Astrocyte of the cerebellum (primary cell): ENCODE data around the gene LRRTM1.

ENCODE experiments used
- DNase-seq: peaks from one replicate; pipeline ENCODE4 v3.0.0-alpha.2; 2011; ENCODE audit warnings: low read depth
- H3K4me3 ChIP-seq: 2 replicates; pipeline ENCODE4 v1.5.1; 2011; ENCODE audit warnings: mild to moderate bottlenecking, low read depth, low read length, moderate library complexity
- in situ Hi-C: cut with HindIII; loops from 2 replicates; pipeline ENCODE4 v1.10.0; 2017; ENCODE audit warnings: low sequenced_read_pairs
- TF ChIP-seq, protein P1 (sequence below): IDR thresholded peaks from 2 replicates; pipeline ENCODE4 v1.5.1; 2012; ENCODE audit warnings: low read length, low read depth, moderate library complexity, mild to moderate bottlenecking; ENCODE audit errors: missing control alignments

LRRTM1 gene

DNA sequence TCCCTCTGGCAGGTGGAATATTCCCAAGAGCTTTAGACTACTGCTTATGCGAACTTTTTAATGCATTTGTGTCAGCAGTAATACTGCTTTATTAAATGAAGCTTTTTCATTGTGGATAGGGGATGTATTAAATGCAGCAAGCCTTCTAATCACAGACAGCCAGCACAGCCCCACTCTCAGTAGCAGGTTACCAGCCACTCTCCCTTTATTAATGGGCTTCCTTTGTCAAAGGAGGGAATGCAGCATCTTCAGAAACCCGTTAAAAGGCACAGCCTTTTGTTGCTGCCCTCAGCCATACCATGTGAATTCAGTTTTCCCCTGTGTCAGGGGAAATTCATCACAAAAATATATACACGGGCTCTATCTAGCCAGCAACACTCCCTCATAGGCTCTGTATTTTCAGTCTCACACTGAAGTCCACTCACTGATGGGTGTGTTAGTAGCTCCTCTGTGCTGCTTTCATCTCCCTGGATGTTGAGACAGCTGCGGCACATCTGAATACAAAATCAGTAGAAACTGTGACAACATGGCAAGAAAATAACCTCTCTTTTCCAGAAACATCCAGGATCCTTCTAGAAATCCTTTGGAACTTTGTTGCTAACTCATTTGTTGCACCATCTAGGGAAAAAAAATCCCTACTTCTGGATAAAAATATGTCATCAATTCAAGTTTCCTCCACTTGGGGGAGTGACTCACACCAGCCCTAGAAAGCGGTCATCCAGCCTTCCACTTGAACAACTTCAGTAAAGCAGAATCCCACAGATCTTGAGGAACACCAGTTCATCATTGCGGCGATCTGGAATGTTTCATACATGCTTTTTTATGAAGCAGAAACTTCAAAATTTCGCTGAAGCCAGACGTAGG lies 48.4 kb downstream of the LRRTM1 start:
- TF ChIP-seq, protein P1, sequence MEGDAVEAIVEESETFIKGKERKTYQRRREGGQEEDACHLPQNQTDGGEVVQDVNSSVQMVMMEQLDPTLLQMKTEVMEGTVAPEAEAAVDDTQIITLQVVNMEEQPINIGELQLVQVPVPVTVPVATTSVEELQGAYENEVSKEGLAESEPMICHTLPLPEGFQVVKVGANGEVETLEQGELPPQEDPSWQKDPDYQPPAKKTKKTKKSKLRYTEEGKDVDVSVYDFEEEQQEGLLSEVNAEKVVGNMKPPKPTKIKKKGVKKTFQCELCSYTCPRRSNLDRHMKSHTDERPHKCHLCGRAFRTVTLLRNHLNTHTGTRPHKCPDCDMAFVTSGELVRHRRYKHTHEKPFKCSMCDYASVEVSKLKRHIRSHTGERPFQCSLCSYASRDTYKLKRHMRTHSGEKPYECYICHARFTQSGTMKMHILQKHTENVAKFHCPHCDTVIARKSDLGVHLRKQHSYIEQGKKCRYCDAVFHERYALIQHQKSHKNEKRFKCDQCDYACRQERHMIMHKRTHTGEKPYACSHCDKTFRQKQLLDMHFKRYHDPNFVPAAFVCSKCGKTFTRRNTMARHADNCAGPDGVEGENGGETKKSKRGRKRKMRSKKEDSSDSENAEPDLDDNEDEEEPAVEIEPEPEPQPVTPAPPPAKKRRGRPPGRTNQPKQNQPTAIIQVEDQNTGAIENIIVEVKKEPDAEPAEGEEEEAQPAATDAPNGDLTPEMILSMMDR = peak; percentile 34
- DNase-seq = peak; percentile 1
- H3K4me3 ChIP-seq = no peak overlapping the region
- in situ Hi-C loops = no loop called here

DNA sequence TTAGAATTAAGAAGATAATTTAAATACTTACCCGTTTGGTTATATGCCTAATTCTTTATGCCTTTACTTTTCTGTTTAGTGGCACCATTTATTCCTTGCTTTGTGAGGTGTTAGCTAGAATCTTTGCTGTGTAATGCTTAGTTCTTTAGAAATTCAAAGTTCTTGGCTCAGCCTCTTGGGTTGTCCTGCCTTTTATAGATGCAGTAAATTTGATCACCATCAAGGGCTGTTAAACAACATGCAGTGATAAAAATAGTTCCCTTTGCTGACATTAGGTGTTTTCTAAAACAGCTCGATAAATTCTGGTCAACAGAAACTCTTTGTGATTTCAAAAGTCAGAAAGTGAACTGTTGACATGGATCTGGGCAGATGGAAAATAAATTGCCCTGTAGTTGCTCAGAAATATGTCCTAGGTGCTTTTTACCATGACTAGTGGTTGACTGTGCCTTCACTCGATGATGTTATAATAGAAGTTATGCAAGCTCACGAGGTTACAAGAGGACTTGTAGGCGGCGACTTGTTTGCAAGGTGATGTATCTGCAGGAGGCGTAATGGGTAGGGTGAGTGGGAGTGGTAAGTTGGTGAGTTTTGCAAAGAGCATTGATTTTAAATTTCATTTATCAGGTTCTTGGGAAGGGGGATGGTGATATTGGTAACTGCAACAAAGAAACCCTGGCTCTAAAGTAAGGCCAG lies 52.1 kb downstream of the LRRTM1 start:
- no peak overlapping the region for H3K4me3 ChIP-seq
- in situ Hi-C loops = no loop called here
- TF ChIP-seq, protein P1 = no peak
- DNase-seq = no peak
